D721Med (cell line): ENCODE results near the gene GALNT10.

Experiments used
- DNase-seq: peaks from one replicate; pipeline ENCODE4 v3.0.0; 2011; ENCODE audit warnings: low spot score; ENCODE audit not compliant: insufficient read length
- FAIRE-seq: peaks from 2 replicates; lab custom pipeline; 2011; peaks lifted over from hg19 to GRCh38; lab: Jason Lieb, UNC
- TF ChIP-seq, protein P1 (sequence below): IDR thresholded peaks from 2 replicates; pipeline ENCODE4 v1.5.1; 2012; ENCODE audit warnings: mild to moderate bottlenecking, control low read depth; ENCODE audit not compliant: insufficient read depth; ENCODE audit errors: missing control alignments

GALNT10 gene

GRCh38 chr5:154312576-154312975 is 122.0 kb downstream of the GALNT10 start:
- TF ChIP-seq, protein P1, sequence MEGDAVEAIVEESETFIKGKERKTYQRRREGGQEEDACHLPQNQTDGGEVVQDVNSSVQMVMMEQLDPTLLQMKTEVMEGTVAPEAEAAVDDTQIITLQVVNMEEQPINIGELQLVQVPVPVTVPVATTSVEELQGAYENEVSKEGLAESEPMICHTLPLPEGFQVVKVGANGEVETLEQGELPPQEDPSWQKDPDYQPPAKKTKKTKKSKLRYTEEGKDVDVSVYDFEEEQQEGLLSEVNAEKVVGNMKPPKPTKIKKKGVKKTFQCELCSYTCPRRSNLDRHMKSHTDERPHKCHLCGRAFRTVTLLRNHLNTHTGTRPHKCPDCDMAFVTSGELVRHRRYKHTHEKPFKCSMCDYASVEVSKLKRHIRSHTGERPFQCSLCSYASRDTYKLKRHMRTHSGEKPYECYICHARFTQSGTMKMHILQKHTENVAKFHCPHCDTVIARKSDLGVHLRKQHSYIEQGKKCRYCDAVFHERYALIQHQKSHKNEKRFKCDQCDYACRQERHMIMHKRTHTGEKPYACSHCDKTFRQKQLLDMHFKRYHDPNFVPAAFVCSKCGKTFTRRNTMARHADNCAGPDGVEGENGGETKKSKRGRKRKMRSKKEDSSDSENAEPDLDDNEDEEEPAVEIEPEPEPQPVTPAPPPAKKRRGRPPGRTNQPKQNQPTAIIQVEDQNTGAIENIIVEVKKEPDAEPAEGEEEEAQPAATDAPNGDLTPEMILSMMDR: no peak
- DNase-seq: no peak
- no peak for FAIRE-seq

DNA sequence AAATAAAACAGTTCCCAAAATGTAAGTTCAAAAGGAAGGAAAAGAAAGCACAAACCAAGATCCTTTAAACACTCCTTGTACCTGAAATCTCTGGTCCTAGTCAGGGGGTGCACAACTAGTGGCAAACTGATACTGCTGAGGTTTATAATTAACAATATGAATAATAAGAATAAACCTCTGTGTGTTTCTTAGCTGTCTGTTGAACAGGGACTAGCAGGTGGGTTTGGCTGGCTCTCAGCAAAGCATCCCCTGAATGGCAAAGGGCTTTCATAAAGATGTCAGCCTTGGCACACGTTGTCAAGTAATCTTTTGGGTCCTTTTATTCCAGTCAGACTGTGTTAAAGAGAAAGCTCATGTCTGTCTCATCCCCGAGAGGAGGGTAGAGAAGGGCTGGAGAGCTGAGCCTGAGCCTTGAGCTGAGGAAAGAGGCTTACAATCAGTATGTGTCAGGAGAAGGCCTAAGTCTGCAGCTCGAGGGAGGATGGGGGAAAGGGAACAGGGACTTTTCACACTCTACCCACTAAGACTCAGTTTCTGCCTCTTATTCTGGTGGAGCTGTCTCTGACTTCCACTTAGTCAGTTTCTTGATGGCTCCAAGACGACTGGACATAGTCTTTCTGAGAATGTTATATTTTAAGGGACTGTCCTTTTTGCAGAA is 123.0 kb downstream of the GALNT10 start:
- TF ChIP-seq, protein P1: no peak
- FAIRE-seq (peak; percentile 56), DNase-seq (peak; percentile 24)

DNA sequence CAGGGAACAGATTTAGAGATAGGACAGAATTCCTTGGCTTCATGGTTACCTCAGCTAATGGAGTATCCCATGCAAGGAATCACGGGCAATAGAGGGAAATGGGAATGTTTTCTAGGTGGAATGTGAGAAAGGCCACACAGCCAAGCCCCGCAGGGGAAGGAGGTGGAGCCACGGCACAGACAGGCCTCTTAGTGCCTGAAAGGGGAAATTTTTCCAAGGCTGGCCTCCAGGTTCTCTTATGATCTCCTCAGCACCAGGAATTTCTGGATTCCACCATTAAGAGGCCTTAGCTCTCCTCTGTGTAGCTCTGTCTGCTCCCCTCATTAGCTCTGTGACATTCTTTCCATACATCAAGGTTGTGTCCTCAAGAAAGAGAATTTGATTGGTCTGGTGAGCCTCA is 124.7 kb downstream of the GALNT10 start:
- FAIRE-seq: no peak
- TF ChIP-seq, protein P1: no peak
- no peak for DNase-seq

DNA sequence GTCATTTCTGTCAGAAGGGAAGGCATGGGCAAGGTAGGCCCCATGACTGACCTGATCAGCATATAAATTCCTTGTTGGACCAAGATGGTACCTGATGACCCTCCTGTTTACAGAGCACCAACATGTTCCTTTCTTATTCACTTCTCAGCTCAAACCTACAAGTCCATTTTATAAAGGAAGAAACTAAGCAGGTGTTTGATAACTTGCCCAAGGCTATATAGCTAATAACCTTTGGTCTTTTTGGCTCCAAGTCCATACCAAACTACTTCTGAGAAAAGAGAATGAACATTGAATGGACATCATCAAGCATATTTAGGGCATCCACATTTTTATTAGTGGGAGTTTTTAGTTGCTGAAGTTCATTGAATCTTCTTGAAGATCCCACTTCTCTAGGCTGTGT is 125.2 kb downstream of the GALNT10 start:
- TF ChIP-seq, protein P1: no peak
- no peak for FAIRE-seq

GRCh38 chr5:154316223-154316935 is 125.8 kb downstream of the GALNT10 start:
- TF ChIP-seq, protein P1: no peak
- no peak for FAIRE-seq
- no peak for DNase-seq

More for the DNA sequence above, 125.2 kb downstream of the GALNT10 start:
- DNase-seq: no peak

DNA sequence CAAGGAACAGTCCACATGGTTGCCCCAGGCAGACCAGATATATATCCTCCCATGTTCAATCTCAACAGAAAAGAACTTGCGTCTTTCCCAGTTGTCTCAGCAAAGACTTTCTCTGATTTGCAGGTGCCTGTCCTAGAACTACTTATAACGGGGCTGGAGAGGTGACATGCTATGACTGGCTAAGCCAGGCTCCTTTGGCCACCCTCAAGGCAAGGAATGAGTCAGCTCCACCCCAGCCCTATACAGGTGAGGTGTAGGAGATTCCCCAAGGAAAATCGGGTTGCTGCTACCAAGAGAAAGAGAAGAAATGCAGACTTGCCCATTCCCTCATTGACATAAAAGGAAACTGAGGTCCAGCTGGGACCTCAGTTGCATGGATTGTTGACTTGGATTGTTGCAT is 127.4 kb downstream of the GALNT10 start:
- TF ChIP-seq, protein P1: no peak
- no peak for FAIRE-seq
- no peak for DNase-seq

DNA sequence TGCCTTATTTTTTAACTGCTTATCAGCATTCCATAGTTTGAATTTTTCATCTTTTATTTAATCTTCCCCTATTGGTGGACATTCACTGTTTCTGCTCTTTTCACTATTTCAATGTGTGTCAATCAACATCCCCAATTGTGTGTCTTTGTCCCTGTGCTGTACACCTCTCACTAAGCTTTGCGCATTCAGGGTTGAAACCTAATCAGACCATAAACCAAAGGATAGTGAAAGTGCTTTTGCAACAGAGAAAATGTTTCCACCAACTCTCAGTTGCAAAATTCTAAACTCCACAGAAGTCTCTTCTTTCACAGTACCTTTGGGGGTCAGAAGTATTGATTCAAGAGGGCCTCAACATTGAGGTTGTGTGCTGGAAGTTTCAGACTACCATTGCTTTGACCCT is 128.2 kb downstream of the GALNT10 start:
- no peak for DNase-seq
- TF ChIP-seq, protein P1: no peak
- FAIRE-seq: no peak
